OCI-LY1 (cell line): Measurements from ENCODE around the gene DZIP1L.

Source experiments
- CTCF ChIP-seq: fragments of 200-600 bp; sonication (generic), shearing (Covaris generic); IDR thresholded peaks from 2 replicates; pipeline ENCODE4 v1.5.1; 2017; ENCODE audit warnings: mild to moderate bottlenecking, antibody characterized with exemption, low read length, moderate library complexity, mixed read lengths
- EZH2 ChIP-seq: fragments of 200-600 bp; sonication (generic), shearing (Covaris generic); IDR thresholded peaks from 2 replicates; pipeline ENCODE4 v1.8.0; 2017; ENCODE audit warnings: borderline replicate concordance, mixed run types, mild to moderate bottlenecking, antibody characterized with exemption, low read length, moderate library complexity, mixed read lengths

DNA sequence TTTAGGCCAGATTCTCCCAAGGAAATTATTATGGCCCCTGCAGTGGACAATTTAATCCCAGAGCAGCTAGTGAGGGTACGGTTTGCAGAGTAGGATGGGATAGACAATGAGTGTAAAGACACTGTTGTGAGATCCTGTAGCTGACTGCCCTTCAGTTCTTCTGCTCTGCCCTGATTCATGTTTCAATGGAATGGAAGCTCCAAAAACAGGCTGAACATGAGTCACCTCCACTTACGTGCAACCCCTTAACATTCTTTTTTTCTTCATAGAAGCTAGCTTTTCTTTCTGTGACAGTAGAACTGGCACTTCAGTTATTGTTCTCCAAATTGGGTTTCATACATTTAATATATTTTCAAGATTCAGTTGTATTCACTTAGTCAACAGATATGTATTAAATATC is 73.4 kb downstream of the DZIP1L start:
- TF ChIP-seq CTCF (no peak), EZH2 (no peak)
